ENCODE data around the gene CALCOCO1. TPM values are rescaled to one million over a fixed set of nuclear protein-coding genes. Genes with fewer than 3 reads are reported as not detected.
"Not testable (repeated sequence)": the region's sequence is repeated elsewhere in the genome, so short reads cannot be mapped to it uniquely, and the experiment has no call there.

The CALCOCO1 gene
- total and polyA plus RNA-seq, 7 donors, result 24.0 to 322 (median 232) TPM

GRCh38 chr12:53768976-53769375, 41.7 kb upstream of the CALCOCO1 start:
- TF ChIP-seq EP300 (IDR thresholded peaks at IDR 0.05) (no peak), CTCF (IDR thresholded peaks at IDR 0.05) (no peak), POLR2AphosphoS5 (IDR thresholded peaks at IDR 0.05) (no peak), POLR2A (IDR thresholded peaks at IDR 0.05) (no peak)
- Histone ChIP-seq H3K27me3 (peaks cover 0 to 2% (median 0%) of the 10 kb centered on the region in 3 donors), H3K4me3 (no peak overlapping the region), H3K9me3 (no peaks in the 10 kb centered on the region), H3K27ac (no peak overlapping the region), H3K4me1 (peaks cover 0 to 19% (median 17%) of the 10 kb centered on the region in 4 donors), H3K36me3 (no peaks in the 10 kb centered on the region)
- no peak for DNase-seq
- intact Hi-C loops (cut with DNase I), result no loop called here
- 58 to 74% methylated on average over 5 of the region's 5 CpGs for WGBS, 2 donors

DNA sequence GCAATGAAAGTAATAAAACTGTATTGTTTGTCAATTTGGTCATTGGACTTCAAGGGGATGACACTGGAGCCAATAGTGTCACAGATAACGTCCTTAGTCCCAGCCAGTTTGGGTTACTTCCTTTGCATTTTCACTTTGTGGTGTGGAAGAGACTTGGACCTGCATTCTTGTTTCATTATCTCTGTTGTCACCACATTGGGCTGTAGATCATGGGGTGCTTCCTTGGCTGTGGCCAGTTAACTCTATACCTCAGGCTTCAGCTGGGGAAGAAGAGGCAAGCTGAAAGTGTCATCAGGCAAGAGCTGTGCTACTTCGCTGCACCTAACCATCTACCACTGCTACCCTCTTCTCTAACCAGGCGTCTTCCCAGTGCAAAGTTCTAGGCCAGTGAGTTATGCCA, 39.6 kb upstream of the CALCOCO1 start:
- intact Hi-C loops (cut with DNase I), result no loop called here
- peaks cover 0 to 19% (median 17%) of the 10 kb centered on the region in 4 donors for H3K4me1 ChIP-seq
- no peaks in the 10 kb centered on the region for H3K36me3 ChIP-seq
- H3K9me3 ChIP-seq, result no peaks in the 10 kb centered on the region
- no peak for DNase-seq
- peaks cover 0 to 17% (median 0%) of the 10 kb centered on the region in 3 donors for H3K27me3 ChIP-seq
- H3K27ac ChIP-seq, result no peak overlapping the region
- no peak for TF ChIP-seq POLR2A (IDR thresholded peaks at IDR 0.05)
- TF ChIP-seq CTCF (IDR thresholded peaks at IDR 0.05), result no peak
- TF ChIP-seq POLR2AphosphoS5 (IDR thresholded peaks at IDR 0.05), result no peak
- no peak for TF ChIP-seq EP300 (IDR thresholded peaks at IDR 0.05)
- 37 to 63% methylated on average over 3 of the region's 3 CpGs for WGBS, 2 donors
- no peak overlapping the region for H3K4me3 ChIP-seq

GRCh38 chr12:53765891-53766290, 38.6 kb upstream of the CALCOCO1 start:
- 25 to 67% methylated on average over 2 of the region's 2 CpGs for WGBS, 2 donors
- no peaks in the 10 kb centered on the region for H3K36me3 ChIP-seq
- H3K4me3 ChIP-seq, result no peak overlapping the region
- no peaks in the 10 kb centered on the region for H3K9me3 ChIP-seq
- peaks cover 0 to 19% (median 17%) of the 10 kb centered on the region in 4 donors for H3K4me1 ChIP-seq
- peaks cover 0 to 18% (median 0%) of the 10 kb centered on the region in 3 donors for H3K27me3 ChIP-seq
- intact Hi-C loops (cut with DNase I), result no loop called here
- H3K27ac ChIP-seq, result no peak overlapping the region
- TF ChIP-seq EP300 (IDR thresholded peaks at IDR 0.05), result no peak
- no peak for TF ChIP-seq POLR2A (IDR thresholded peaks at IDR 0.05)
- TF ChIP-seq POLR2AphosphoS5 (IDR thresholded peaks at IDR 0.05), result no peak
- TF ChIP-seq CTCF (IDR thresholded peaks at IDR 0.05), result no peak
- no peak for DNase-seq

DNA sequence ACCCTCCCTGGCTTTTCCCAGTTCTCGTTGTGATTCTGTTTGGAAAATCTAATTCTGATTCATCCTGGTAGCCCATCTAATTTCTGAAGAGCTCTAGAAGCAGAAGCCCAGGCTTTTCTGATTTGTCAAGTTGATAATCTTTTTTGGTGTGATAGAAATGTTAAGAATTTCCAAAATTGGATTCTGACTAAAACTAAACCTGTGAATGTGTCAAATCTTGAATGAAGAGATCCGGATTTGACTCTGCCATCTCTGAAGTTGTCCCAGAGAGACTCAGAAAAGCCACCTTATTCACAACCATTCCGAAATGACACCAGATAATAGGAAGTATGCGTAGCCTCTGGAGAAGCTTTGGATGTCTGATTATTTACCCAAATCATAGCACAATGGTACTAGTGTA, 37.4 kb upstream of the CALCOCO1 start:
- H3K27me3 ChIP-seq, result peaks cover 0 to 28% (median 5%) of the 10 kb centered on the region in 3 donors
- intact Hi-C loops (cut with DNase I), result no loop called here
- DNase-seq, result no peak

GRCh38 chr12:53762793-53763192, 35.5 kb upstream of the CALCOCO1 start:
- H3K27me3 ChIP-seq, result peaks cover 0 to 44% (median 10%) of the 10 kb centered on the region in 3 donors
- H3K4me3 ChIP-seq; H3K4me1 ChIP-seq; intact Hi-C loops (cut with DNase I); H3K27ac ChIP-seq; DNase-seq; H3K36me3 ChIP-seq; H3K9me3 ChIP-seq: not testable (repeated sequence)
- 89 to 96% methylated on average over 3 of the region's 3 CpGs for WGBS, 2 donors

More for the DNA sequence above, 37.4 kb upstream of the CALCOCO1 start:
- no peaks in the 10 kb centered on the region for H3K36me3 ChIP-seq
- no peaks in the 10 kb centered on the region for H3K9me3 ChIP-seq
- no peak overlapping the region for H3K4me3 ChIP-seq
- no peak overlapping the region for H3K27ac ChIP-seq
- 70 to 88% methylated on average over 4 of the region's 4 CpGs for WGBS, 2 donors
- peaks cover 0 to 11% (median 9%) of the 10 kb centered on the region in 4 donors for H3K4me1 ChIP-seq
- TF ChIP-seq CTCF (IDR thresholded peaks at IDR 0.05) (no peak), EP300 (IDR thresholded peaks at IDR 0.05) (no peak), POLR2A (IDR thresholded peaks at IDR 0.05) (no peak), POLR2AphosphoS5 (IDR thresholded peaks at IDR 0.05) (no peak)

Data from sigmoid colon (tissue), 7 donors.